Cardiac muscle cell (in vitro differentiated cells and primary cell): ENCODE measurements around the gene DCPS. TPM values are rescaled to one million over a fixed set of nuclear protein-coding genes. Genes with fewer than 3 reads are reported as not detected.
A peak's percentile ranks its signal among the peaks of the same experiment; 100 is the strongest.

Source experiments
- DNase-seq, 2 donors: peaks; one replicate each; pipeline versions ENCODE4 v3.0.0 to v3.0.0-alpha.2; 2010 to 2017; ENCODE audit warnings: low read depth in 1 of 2, low spot score in 1 of 2
- H3K27ac ChIP-seq: fragments of 200-600 bp; sonication (generic); 2 replicates; pipeline ENCODE4 v1.5.1; 2016
- H3K27me3 ChIP-seq: fragments of 200-600 bp; sonication (generic); 2 replicates; pipeline ENCODE4 v1.6.0; 2016; ENCODE audit warnings: control low read depth
- H3K36me3 ChIP-seq: fragments of 200-600 bp; sonication (generic); 2 replicates; pipeline ENCODE4 v1.5.1; 2016; ENCODE audit warnings: control low read depth
- H3K4me1 ChIP-seq: fragments of 200-600 bp; sonication (generic); 2 replicates; pipeline ENCODE4 v1.8.1; 2017; ENCODE audit warnings: low read depth, mild to moderate bottlenecking, mixed run types
- H3K4me3 ChIP-seq: fragments of 200-600 bp; sonication (generic); 2 replicates; pipeline ENCODE4 v1.5.1; 2016; ENCODE audit warnings: mild to moderate bottlenecking
- H3K9me3 ChIP-seq: fragments of 200-600 bp; sonication (generic); 2 replicates; pipeline ENCODE4 v1.5.1; 2017; ENCODE audit warnings: low read depth, mild to moderate bottlenecking, control low read depth
- CTCF ChIP-seq: IDR thresholded peaks from 2 replicates; pipeline ENCODE4 v1.5.1; 2012; ENCODE audit warnings: low read depth, mild to moderate bottlenecking, low read length
- polyA plus RNA-seq: library from polyadenylated mRNA; unstranded; fragments of >200 nt; fragmentation: Nextera tagmentation; extraction: Ambion mirVana; gene quantifications from 2 replicates; pipeline ENCODE4 v1.2.1, GENCODE V29; 2016
- total RNA-seq: library from RNA; depleted of rRNA; stranded (reverse); fragments of >200 nt; gene quantifications from 2 replicates; pipeline ENCODE4 v1.2.3, GENCODE V29; 2016

Gene DCPS
- total and polyA plus RNA-seq, 2 experiments from 2014 or later = 13.1 to 27.0 TPM

- Histone ChIP-seq H3K9me3 (no peaks in the 10 kb centered on the region), H3K36me3 (no peaks in the 10 kb centered on the region), H3K27ac (peak overlapping the region; percentile 12), H3K27me3 (no peaks in the 10 kb centered on the region), H3K4me1 (peaks cover 7% of the 10 kb centered on the region), H3K4me3 (no peak overlapping the region)
- TF ChIP-seq CTCF = no peak
- DNase-seq = no peak
Measured at GRCh38 chr11:126288237-126288636, 15.6 kb upstream of the DCPS start.

GRCh38 chr11:126290887-126291286, 13.0 kb upstream of the DCPS start:
- no peak for DNase-seq
- peak overlapping the region; percentile 71 for H3K27ac ChIP-seq
- no peak overlapping the region for H3K4me3 ChIP-seq
- TF ChIP-seq CTCF = no peak
- no peaks in the 10 kb centered on the region for H3K36me3 ChIP-seq
- H3K9me3 ChIP-seq = no peaks in the 10 kb centered on the region
- H3K27me3 ChIP-seq = no peaks in the 10 kb centered on the region
- peaks cover 7% of the 10 kb centered on the region for H3K4me1 ChIP-seq

- no peak for DNase-seq
- Histone ChIP-seq H3K4me1 (no peaks in the 10 kb centered on the region), H3K27me3 (no peaks in the 10 kb centered on the region), H3K36me3 (no peaks in the 10 kb centered on the region), H3K9me3 (no peaks in the 10 kb centered on the region), H3K4me3 (no peak overlapping the region), H3K27ac (no peak overlapping the region)
- TF ChIP-seq CTCF = no peak
Measured at GRCh38 chr11:126293726-126294125, 10.1 kb upstream of the DCPS start.

- H3K4me3 ChIP-seq = no peak overlapping the region
- no peaks in the 10 kb centered on the region for H3K9me3 ChIP-seq
- H3K27me3 ChIP-seq = no peaks in the 10 kb centered on the region
- no peak overlapping the region for H3K27ac ChIP-seq
- no peaks in the 10 kb centered on the region for H3K4me1 ChIP-seq
- DNase-seq = no peak
- TF ChIP-seq CTCF = no peak
- H3K36me3 ChIP-seq = no peaks in the 10 kb centered on the region
Measured at GRCh38 chr11:126297004-126297403, 6.9 kb upstream of the DCPS start.

GRCh38 chr11:126304457-126305075, 706 bp downstream of the DCPS start:
- H3K36me3 ChIP-seq = no peaks in the 10 kb centered on the region
- DNase-seq = no peak
- H3K27me3 ChIP-seq = no peaks in the 10 kb centered on the region
- peaks cover 4% of the 10 kb centered on the region for H3K4me1 ChIP-seq
- no peak overlapping the region for H3K27ac ChIP-seq
- no peaks in the 10 kb centered on the region for H3K9me3 ChIP-seq
- H3K4me3 ChIP-seq = peak overlapping the region; percentile 49
- TF ChIP-seq CTCF = no peak

GRCh38 chr11:126305699-126306098, 1.8 kb downstream of the DCPS start:
- Histone ChIP-seq H3K36me3 (no peaks in the 10 kb centered on the region), H3K27me3 (no peaks in the 10 kb centered on the region), H3K27ac (no peak overlapping the region), H3K4me1 (peaks cover 4% of the 10 kb centered on the region), H3K9me3 (no peaks in the 10 kb centered on the region), H3K4me3 (no peak overlapping the region)
- TF ChIP-seq CTCF = no peak
- DNase-seq = no peak
